Ovary (tissue), 3 donors: ENCODE measurements around the gene GDPD4.

Source experiments
- EP300 ChIP-seq: sonication (generic); formaldehyde crosslinking; IDR thresholded peaks from one replicate; pipeline ENCODE4 v1.6.1; 2017; ENCODE audit warnings: antibody characterized with exemption
- POLR2A ChIP-seq: fragments of 450-650 bp; IDR thresholded peaks from one replicate; pipeline ENCODE4 v1.6.1; 2017; ENCODE audit warnings: antibody characterized with exemption, mild to moderate bottlenecking, moderate library complexity
- TF ChIP-seq, protein P1 (sequence below), 3 donors: fragments of 450-650 bp in 2 of 3; fragments of 200-600 bp in 1 of 3; IDR thresholded peaks; one replicate each; pipeline versions ENCODE4 v1.5.1 to v1.8.0; 2016 to 2022; ENCODE audit warnings: antibody characterized with exemption in 3 of 3, mild to moderate bottlenecking in 1 of 3
- donor health status: DM: no; HTN: no; CAD: no.

DNA sequence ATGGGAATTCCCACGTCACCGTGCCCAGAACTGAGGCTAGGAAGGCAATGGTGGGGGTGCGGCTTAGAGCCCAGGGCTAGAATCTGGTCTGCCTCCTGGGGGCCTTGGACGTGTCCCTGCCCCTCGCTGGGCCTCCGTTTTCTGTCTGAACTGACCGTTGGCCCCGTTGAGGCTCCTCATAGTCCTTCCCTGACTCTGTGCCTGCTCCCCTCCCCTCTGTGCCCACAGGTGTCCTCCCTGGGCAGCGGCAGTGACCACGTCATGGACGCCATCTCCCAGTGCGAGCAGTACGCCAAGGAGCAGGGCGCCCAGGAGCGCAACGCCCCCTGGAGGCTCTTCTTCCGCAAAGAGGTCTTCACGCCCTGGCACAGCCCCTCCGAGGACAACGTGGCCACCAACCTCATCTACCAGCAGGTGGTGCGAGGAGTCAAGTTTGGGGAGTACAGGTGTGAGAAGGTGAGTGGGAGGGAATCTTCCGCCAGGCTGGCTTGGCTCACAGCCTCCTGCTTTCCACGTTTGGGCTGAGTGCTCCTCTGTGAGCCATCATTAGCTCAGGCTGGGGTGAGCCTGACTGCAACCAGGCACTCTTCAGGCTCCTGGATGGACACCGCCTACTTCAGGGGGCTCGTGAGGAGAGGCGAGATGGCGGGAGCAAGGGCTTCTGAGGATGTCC lies 109.5 kb downstream of the GDPD4 start:
- TF ChIP-seq, protein P1, sequence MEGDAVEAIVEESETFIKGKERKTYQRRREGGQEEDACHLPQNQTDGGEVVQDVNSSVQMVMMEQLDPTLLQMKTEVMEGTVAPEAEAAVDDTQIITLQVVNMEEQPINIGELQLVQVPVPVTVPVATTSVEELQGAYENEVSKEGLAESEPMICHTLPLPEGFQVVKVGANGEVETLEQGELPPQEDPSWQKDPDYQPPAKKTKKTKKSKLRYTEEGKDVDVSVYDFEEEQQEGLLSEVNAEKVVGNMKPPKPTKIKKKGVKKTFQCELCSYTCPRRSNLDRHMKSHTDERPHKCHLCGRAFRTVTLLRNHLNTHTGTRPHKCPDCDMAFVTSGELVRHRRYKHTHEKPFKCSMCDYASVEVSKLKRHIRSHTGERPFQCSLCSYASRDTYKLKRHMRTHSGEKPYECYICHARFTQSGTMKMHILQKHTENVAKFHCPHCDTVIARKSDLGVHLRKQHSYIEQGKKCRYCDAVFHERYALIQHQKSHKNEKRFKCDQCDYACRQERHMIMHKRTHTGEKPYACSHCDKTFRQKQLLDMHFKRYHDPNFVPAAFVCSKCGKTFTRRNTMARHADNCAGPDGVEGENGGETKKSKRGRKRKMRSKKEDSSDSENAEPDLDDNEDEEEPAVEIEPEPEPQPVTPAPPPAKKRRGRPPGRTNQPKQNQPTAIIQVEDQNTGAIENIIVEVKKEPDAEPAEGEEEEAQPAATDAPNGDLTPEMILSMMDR (IDR thresholded peaks at IDR 0.05), result peak; percentile 33 to 51 (median 37)
- TF ChIP-seq POLR2A (no peak), EP300 (no peak)
